Spinal cord (tissue), 10 donors: Measurements from ENCODE around the gene JAKMIP1. TPM values are rescaled to one million over a fixed set of nuclear protein-coding genes. Genes with fewer than 3 reads are reported as not detected.

Experiments used
- DNase-seq, 6 donors: peaks; one replicate each; pipeline versions ENCODE4 v3.0.0 to v3.0.0-alpha.2; 2013 to 2015; ENCODE audit warnings: low spot score in 6 of 6, low read depth in 4 of 6
- H3K27ac ChIP-seq: one replicate; pipeline ENCODE4 v1.5.1; 2013; ENCODE audit warnings: low read depth, low read length, control low read depth
- H3K27me3 ChIP-seq: one replicate; pipeline ENCODE4 v1.6.1; 2013; ENCODE audit warnings: low read length; ENCODE audit not compliant: control insufficient read depth, insufficient read depth
- H3K36me3 ChIP-seq: one replicate; pipeline ENCODE4 v1.6.1; 2013; ENCODE audit warnings: low read length; ENCODE audit not compliant: control insufficient read depth, insufficient read depth
- H3K4me1 ChIP-seq: one replicate; pipeline ENCODE4 v1.6.1; 2013; ENCODE audit warnings: low read length; ENCODE audit not compliant: control insufficient read depth, insufficient read depth
- H3K4me3 ChIP-seq: one replicate; pipeline ENCODE4 v1.5.1; 2013; ENCODE audit warnings: low read depth, low read length, control low read depth
- H3K9me3 ChIP-seq: one replicate; pipeline ENCODE4 v1.6.1; 2013; ENCODE audit warnings: low read length; ENCODE audit not compliant: control insufficient read depth, insufficient read depth
- WGBS: methylation state at CpG from one replicate; pipeline ENCODE4 v1.1.5; 2013; ENCODE audit warnings: missing lambda C conversion rate; ENCODE audit not compliant: insufficient coverage; 5-methylcytosine and 5-hydroxymethylcytosine counted together
- polyA plus RNA-seq, 2 donors: library from polyadenylated mRNA; unstranded; fragments of 120-200 nt; gene quantifications; one replicate each; pipeline ENCODE4 v1.2.1, GENCODE V29; 2013; ENCODE audit not compliant: insufficient read length in 2 of 2
- total RNA-seq, 2 donors: library from RNA; depleted of rRNA in 1 of 2; stranded (reverse); fragments of 120-200 nt in 1 of 2; fragments of >200 nt in 1 of 2; gene quantifications; one replicate each; pipeline versions ENCODE4 v1.2.3 to v1.2.4, GENCODE V29; 2013 to 2014
- donor health status: healthy.

JAKMIP1 gene
- total and polyA plus RNA-seq, 4 donors, result 8.2 to 29.7 (median 20.9) TPM

GRCh38 chr4:6023731-6024130, 176.6 kb downstream of the JAKMIP1 start:
- H3K9me3 ChIP-seq, result no peaks in the 10 kb centered on the region
- no peak overlapping the region for H3K4me3 ChIP-seq
- peaks cover 9% of the 10 kb centered on the region for H3K4me1 ChIP-seq
- H3K36me3 ChIP-seq, result peaks cover 18% of the 10 kb centered on the region
- no peak overlapping the region for H3K27ac ChIP-seq
- H3K27me3 ChIP-seq, result no peaks in the 10 kb centered on the region
- 85% methylated on average over 10 of the region's 10 CpGs for WGBS
- no peak for DNase-seq

- no peaks in the 10 kb centered on the region for H3K9me3 ChIP-seq
- no peak overlapping the region for H3K27ac ChIP-seq
- no peaks in the 10 kb centered on the region for H3K27me3 ChIP-seq
- peaks cover 9% of the 10 kb centered on the region for H3K4me1 ChIP-seq
- 84% methylated on average over 30 of the region's 30 CpGs for whole genome bisulfite sequencing
- H3K36me3 ChIP-seq, result peaks cover 15% of the 10 kb centered on the region
- no peak overlapping the region for H3K4me3 ChIP-seq
- DNase-seq, result no peak
These were observed 177.6 kb downstream of the JAKMIP1 start for GRCh38 chr4:6022607-6023288.

GRCh38 chr4:6021831-6022606, 178.3 kb downstream of the JAKMIP1 start:
- Histone ChIP-seq H3K36me3 (peaks cover 15% of the 10 kb centered on the region), H3K4me3 (no peak overlapping the region), H3K27me3 (no peaks in the 10 kb centered on the region), H3K4me1 (peaks cover 9% of the 10 kb centered on the region), H3K27ac (no peak overlapping the region), H3K9me3 (no peaks in the 10 kb centered on the region)
- no peak for DNase-seq
- 83% methylated on average over 16 of the region's 20 CpGs for WGBS

- peaks cover 13% of the 10 kb centered on the region for H3K36me3 ChIP-seq
- H3K9me3 ChIP-seq, result no peaks in the 10 kb centered on the region
- DNase-seq, result no peak
- no peaks in the 10 kb centered on the region for H3K27me3 ChIP-seq
- H3K27ac ChIP-seq, result no peak overlapping the region
- H3K4me1 ChIP-seq, result peaks cover 9% of the 10 kb centered on the region
- 81% methylated on average over 8 of the region's 8 CpGs for WGBS
- H3K4me3 ChIP-seq, result no peak overlapping the region
These were observed 179.7 kb downstream of the JAKMIP1 start for GRCh38 chr4:6020613-6021012.

GRCh38 chr4:6019316-6020263, 180.8 kb downstream of the JAKMIP1 start:
- H3K27me3 ChIP-seq, result no peaks in the 10 kb centered on the region
- H3K27ac ChIP-seq, result no peak overlapping the region
- peak in 5 of 6 donors; percentile 46 to 94 (median 57) for DNase-seq
- H3K4me3 ChIP-seq, result no peak overlapping the region
- H3K36me3 ChIP-seq, result peaks cover 13% of the 10 kb centered on the region
- peaks cover 9% of the 10 kb centered on the region for H3K4me1 ChIP-seq
- 25% methylated on average over 14 of the region's 22 CpGs for WGBS
- H3K9me3 ChIP-seq, result no peaks in the 10 kb centered on the region

- Histone ChIP-seq H3K27me3 (no peaks in the 10 kb centered on the region), H3K36me3 (peaks cover 10% of the 10 kb centered on the region), H3K4me3 (no peak within 1 kb of the TSS), H3K9me3 (no peaks in the 10 kb centered on the region), H3K4me1 (peaks cover 9% of the 10 kb centered on the region), H3K27ac (no peak within 1 kb of the TSS)
- no peak for DNase-seq
- 98% methylated on average over 5 of the region's 8 CpGs for WGBS
These were observed 182.0 kb downstream of the JAKMIP1 start, which contains the start of gene C4orf50 for GRCh38 chr4:6018331-6018730. Gene C4orf50 (minus strand): TSS chr4:6018431.

- Histone ChIP-seq H3K27ac (no peak overlapping the region), H3K9me3 (no peaks in the 10 kb centered on the region), H3K36me3 (peaks cover 5% of the 10 kb centered on the region), H3K4me3 (no peak overlapping the region), H3K4me1 (peaks cover 9% of the 10 kb centered on the region), H3K27me3 (no peaks in the 10 kb centered on the region)
- DNase-seq, result no peak
- 92% methylated on average over 11 of the region's 11 CpGs for WGBS
These were observed 182.5 kb downstream of the JAKMIP1 start for GRCh38 chr4:6017800-6018199.

GRCh38 chr4:6017030-6017429, 183.3 kb downstream of the JAKMIP1 start:
- H3K27ac ChIP-seq, result no peak overlapping the region
- no peak for DNase-seq
- 70% methylated on average over 10 of the region's 10 CpGs for WGBS
- no peaks in the 10 kb centered on the region for H3K36me3 ChIP-seq
- H3K9me3 ChIP-seq, result no peaks in the 10 kb centered on the region
- peaks cover 8% of the 10 kb centered on the region for H3K4me1 ChIP-seq
- no peak overlapping the region for H3K4me3 ChIP-seq
- H3K27me3 ChIP-seq, result no peaks in the 10 kb centered on the region

- peaks cover 6% of the 10 kb centered on the region for H3K27me3 ChIP-seq
- DNase-seq, result no peak
- 87% methylated on average over 12 of the region's 12 CpGs for WGBS
- H3K9me3 ChIP-seq, result no peaks in the 10 kb centered on the region
- H3K36me3 ChIP-seq, result no peaks in the 10 kb centered on the region
- no peak overlapping the region for H3K27ac ChIP-seq
- no peak overlapping the region for H3K4me3 ChIP-seq
- H3K4me1 ChIP-seq, result peaks cover 8% of the 10 kb centered on the region
These were observed 186.8 kb downstream of the JAKMIP1 start for GRCh38 chr4:6013564-6013963.
